A549 (cell line): ENCODE measurements around the gene ZNF804B. TPM values are rescaled to one million over a fixed set of nuclear protein-coding genes. Genes with fewer than 3 reads are reported as not detected.

Experiments used
- ATAC-seq, 2 experiments: fragments of 200-7000 bp in 1 of 2; fragments of >200 bp in 1 of 2; cut with Nextera tagmentation in 1 of 2; cut with Tn5 transposase in 1 of 2; 3 replicates each; pipeline versions ENCODE4 v1.8.0 to v1.9.1; 2018 to 2020; ENCODE audit warnings: mild to moderate bottlenecking in 1 of 2, moderate library complexity in 1 of 2
- CTCF ChIA-PET: fragments of 300-600 bp; sonication (Branson Sonifier 250); formaldehyde crosslinking; extraction: SDS; loops from one replicate; lab custom pipeline; 2021; ENCODE audit warnings: antibody characterized with exemption, inconsistent platforms; lab: Yijun Ruan, JAX
- POLR2A ChIA-PET: fragments of 350-600 bp; formaldehyde crosslinking; extraction: SDS; loops from one replicate; lab custom pipeline; 2021; ENCODE audit warnings: antibody characterized with exemption, inconsistent platforms; lab: Yijun Ruan, JAX
- DNase-seq, 2 experiments: peaks; one replicate each; pipeline versions ENCODE4 v3.0.0 to v3.0.0-alpha.2; 2011 to 2016; ENCODE audit warnings: low read depth in 1 of 2, low spot score in 1 of 2
- FAIRE-seq: peaks from 2 replicates; lab custom pipeline; 2011; peaks lifted over from hg19 to GRCh38; lab: Jason Lieb, UNC
- H3K27ac ChIP-seq, 2 experiments: fragments of >200 bp; sonication (Bioruptor Twin); formaldehyde crosslinking; 3 replicates each; pipeline ENCODE4 v1.5.1; 2016 to 2017
- H3K4me1 ChIP-seq: fragments of >200 bp; sonication (Bioruptor Twin); formaldehyde crosslinking; 3 replicates; pipeline ENCODE4 v1.6.1; 2016
- H3K4me2 ChIP-seq: fragments of >200 bp; sonication (Bioruptor Twin); formaldehyde crosslinking; 3 replicates; pipeline ENCODE4 v1.6.1; 2016
- H3K4me3 ChIP-seq: fragments of >200 bp; sonication (Bioruptor Twin); formaldehyde crosslinking; 3 replicates; pipeline ENCODE4 v1.5.1; 2016
- H3K9me3 ChIP-seq: fragments of >200 bp; sonication (Bioruptor Twin); formaldehyde crosslinking; 3 replicates; pipeline ENCODE4 v1.6.1; 2016
- CBX8 ChIP-seq: fragments of 200-600 bp; sonication (generic); IDR thresholded peaks from 2 replicates; pipeline ENCODE4 v1.6.1; 2016
- CEBPB ChIP-seq, 2 experiments: fragments of >200 bp in 1 of 2; sonication (Bioruptor Twin) in 1 of 2; formaldehyde crosslinking in 1 of 2; IDR thresholded peaks; 2 replicates each; pipeline ENCODE4 v1.6.1; 2012 to 2016
- CHD2 ChIP-seq: fragments of 150-350 bp; IDR thresholded peaks from 2 replicates; pipeline ENCODE4 v1.6.1; 2014; ENCODE audit warnings: low read length; ENCODE audit not compliant: partially characterized antibody
- CHD4 ChIP-seq: fragments of 200-600 bp; sonication (generic); IDR thresholded peaks from 2 replicates; pipeline ENCODE4 v1.6.1; 2016; ENCODE audit warnings: antibody characterized with exemption, mild to moderate bottlenecking, borderline replicate concordance
- ELK1 ChIP-seq: fragments of 150-350 bp; IDR thresholded peaks from 2 replicates; pipeline ENCODE4 v1.6.1; 2014; ENCODE audit warnings: low read depth, mild to moderate bottlenecking, low read length
- EP300 ChIP-seq, 2 experiments: fragments of >200 bp; sonication (Bioruptor Twin); formaldehyde crosslinking; IDR thresholded peaks; 2 replicates in 1 of 2; 3 replicates in 1 of 2; pipeline ENCODE4 v1.6.1; 2016 to 2017
- ESRRA ChIP-seq: fragments of 150-350 bp; IDR thresholded peaks from 2 replicates; pipeline ENCODE4 v1.6.1; 2014; ENCODE audit warnings: mild to moderate bottlenecking, low read length, borderline replicate concordance
- HMGXB4 ChIP-seq: fragments of 250-450 bp; sonication (Bioruptor Pico); IDR thresholded peaks from 2 replicates; pipeline ENCODE4 v1.5.0; 2021; ENCODE audit warnings: mild to moderate bottlenecking, moderate library complexity, borderline replicate concordance
- HOXA7 ChIP-seq: fragments of 250-450 bp; sonication (Bioruptor Pico); IDR thresholded peaks from 2 replicates; pipeline ENCODE4 v1.5.0; 2020; ENCODE audit warnings: mild to moderate bottlenecking, moderate library complexity
- MAFK ChIP-seq: fragments of 450-650 bp; IDR thresholded peaks from 2 replicates; pipeline ENCODE4 v1.6.1; 2014; ENCODE audit not compliant: partially characterized antibody
- MYC ChIP-seq: IDR thresholded peaks from 2 replicates; pipeline ENCODE4 v1.6.1; 2012; ENCODE audit warnings: mild to moderate bottlenecking, inconsistent platforms, low read length, improper control_type of control experiment, borderline replicate concordance
- NFE2L2 ChIP-seq: fragments of 150-350 bp; conservative IDR thresholded peaks from 2 replicates; pipeline ENCODE4 v1.6.1; 2014; ENCODE audit warnings: low read length
- NR3C1 ChIP-seq: fragments of >200 bp; sonication (Bioruptor Twin); formaldehyde crosslinking; IDR thresholded peaks from 3 replicates; pipeline ENCODE4 v1.6.1; 2017
- PHF8 ChIP-seq: fragments of 200-600 bp; sonication (generic); IDR thresholded peaks from 2 replicates; pipeline ENCODE4 v1.6.1; 2016; ENCODE audit warnings: low read depth, mild to moderate bottlenecking, antibody characterized with exemption, moderate library complexity, borderline replicate concordance
- RAD21 ChIP-seq, 2 experiments: fragments of >200 bp in 1 of 2; sonication (Bioruptor Twin) in 1 of 2; formaldehyde crosslinking in 1 of 2; IDR thresholded peaks in 1 of 2; conservative IDR thresholded peaks in 1 of 2; 2 replicates in 1 of 2; 3 replicates in 1 of 2; pipeline ENCODE4 v1.6.1; 2012 to 2018; ENCODE audit warnings: inconsistent platforms in 1 of 2
- RFX5 ChIP-seq: fragments of 450-650 bp; IDR thresholded peaks from 2 replicates; pipeline ENCODE4 v1.7.1; 2014; ENCODE audit warnings: antibody characterized with exemption, mild to moderate bottlenecking, moderate library complexity
- RNF2 ChIP-seq: fragments of 200-600 bp; sonication (generic); IDR thresholded peaks from 2 replicates; pipeline ENCODE4 v1.6.1; 2016; ENCODE audit warnings: low read depth, mild to moderate bottlenecking, antibody characterized with exemption, moderate library complexity, borderline replicate concordance
- SMC3 ChIP-seq: fragments of >200 bp; sonication (Bioruptor Twin); formaldehyde crosslinking; IDR thresholded peaks from 3 replicates; pipeline ENCODE4 v1.6.1; 2018; ENCODE audit warnings: inconsistent platforms
- TFCP2L1 ChIP-seq: fragments of 250-450 bp; sonication (Bioruptor Pico); IDR thresholded peaks from 2 replicates; pipeline ENCODE4 v1.5.0; 2021; ENCODE audit warnings: mild to moderate bottlenecking
- TP53 ChIP-seq: fragments of 250-450 bp; sonication (Bioruptor Pico); IDR thresholded peaks from 2 replicates; pipeline ENCODE4 v1.5.0; 2021; ENCODE audit warnings: mild to moderate bottlenecking, moderate library complexity
- ZSCAN20 ChIP-seq: fragments of 250-450 bp; sonication (Bioruptor Pico); IDR thresholded peaks from 2 replicates; pipeline ENCODE4 v1.8.0; 2022; ENCODE audit warnings: mild to moderate bottlenecking, moderate library complexity
- WGBS: methylation state at CpG from one replicate; pipeline ENCODE4 v1.1.6; 2017; ENCODE audit errors: missing lambda C conversion rate; 5-methylcytosine and 5-hydroxymethylcytosine counted together
- polyA plus RNA-seq, 4 experiments: library from polyadenylated mRNA; depleted of rRNA in 3 of 4; stranded (reverse); fragments of >200 nt; fragmentation: RNase III in 1 of 4; extraction: RNeasy Plus Mini Kit Qiagen cat#74134 plus additional on column Dnase treatment in 1 of 4; gene quantifications; 2 replicates in 3 of 4; 3 replicates in 1 of 4; pipeline ENCODE4 v1.2.3, GENCODE V29; 2011 to 2017
- TF ChIP-seq, protein P1 (sequence below): IDR thresholded peaks from 2 replicates; pipeline ENCODE4 v1.6.1; 2012
- TF ChIP-seq, protein P2 (sequence below): IDR thresholded peaks from 2 replicates; pipeline ENCODE4 v1.6.1; 2012; ENCODE audit warnings: low read depth, borderline replicate concordance
- TF ChIP-seq, protein P3 (sequence below): fragments of >200 bp; sonication (Bioruptor Twin); formaldehyde crosslinking; IDR thresholded peaks from 3 replicates; pipeline ENCODE4 v1.6.1; 2016

The ZNF804B gene
- polyA plus RNA-seq, 2 of the 4 experiments (the other 2 are of a cell fraction), result not detected

DNA sequence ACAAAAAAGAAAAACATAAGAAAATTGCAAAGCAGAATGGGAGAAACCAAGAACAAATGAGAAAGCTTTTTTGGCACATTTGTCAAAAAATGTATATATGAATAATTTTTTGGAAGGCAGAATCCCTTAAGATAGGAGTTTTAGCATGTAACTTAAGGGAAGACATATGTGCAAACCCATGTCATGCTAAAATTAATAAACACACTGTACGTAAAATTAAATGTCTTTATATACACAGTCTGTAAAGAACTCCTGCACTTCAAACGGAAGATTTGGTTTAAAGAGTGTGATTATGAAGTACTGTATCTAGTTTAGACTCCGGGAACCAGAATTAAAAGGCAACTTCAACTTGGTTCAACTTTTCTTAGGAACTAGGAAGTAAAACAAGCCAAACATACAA lies 405.9 kb downstream of the ZNF804B start:
- Histone ChIP-seq H3K4me1 (no peaks in the 10 kb centered on the region), H3K9me3 (no peaks in the 10 kb centered on the region), H3K27ac (no peak overlapping the region), H3K4me2 (no peak overlapping the region), H3K4me3 (no peak overlapping the region)
- POLR2A ChIA-PET, result no interaction called here
- CTCF ChIA-PET, result no interaction called here
- no peak for ATAC-seq
- under 1% methylated on average over 3 of the region's 3 CpGs for WGBS
- no peak for DNase-seq
- no peak for FAIRE-seq
- no peak for TF ChIP-seq MAFK
- no peak for TF ChIP-seq SMC3
- TF ChIP-seq ELK1, result no peak
- TF ChIP-seq, protein P1, sequence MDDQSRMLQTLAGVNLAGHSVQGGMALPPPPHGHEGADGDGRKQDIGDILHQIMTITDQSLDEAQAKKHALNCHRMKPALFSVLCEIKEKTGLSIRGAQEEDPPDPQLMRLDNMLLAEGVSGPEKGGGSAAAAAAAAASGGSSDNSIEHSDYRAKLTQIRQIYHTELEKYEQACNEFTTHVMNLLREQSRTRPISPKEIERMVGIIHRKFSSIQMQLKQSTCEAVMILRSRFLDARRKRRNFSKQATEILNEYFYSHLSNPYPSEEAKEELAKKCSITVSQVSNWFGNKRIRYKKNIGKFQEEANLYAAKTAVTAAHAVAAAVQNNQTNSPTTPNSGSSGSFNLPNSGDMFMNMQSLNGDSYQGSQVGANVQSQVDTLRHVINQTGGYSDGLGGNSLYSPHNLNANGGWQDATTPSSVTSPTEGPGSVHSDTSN, result no peak
- no peak for TF ChIP-seq CHD4
- TF ChIP-seq CBX8, result no peak
- TF ChIP-seq NFE2L2, result no peak
- no peak for TF ChIP-seq RAD21 (conservative IDR thresholded peaks at IDR 0.05 in 1 of 2, IDR thresholded peaks at IDR 0.05 in 1 of 2)
- TF ChIP-seq, protein P2, sequence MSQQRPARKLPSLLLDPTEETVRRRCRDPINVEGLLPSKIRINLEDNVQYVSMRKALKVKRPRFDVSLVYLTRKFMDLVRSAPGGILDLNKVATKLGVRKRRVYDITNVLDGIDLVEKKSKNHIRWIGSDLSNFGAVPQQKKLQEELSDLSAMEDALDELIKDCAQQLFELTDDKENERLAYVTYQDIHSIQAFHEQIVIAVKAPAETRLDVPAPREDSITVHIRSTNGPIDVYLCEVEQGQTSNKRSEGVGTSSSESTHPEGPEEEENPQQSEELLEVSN, result no peak
- TF ChIP-seq CHD2, result no peak
- no peak for TF ChIP-seq ZSCAN20 (CRISPR knock-in tag)
- no peak for TF ChIP-seq TP53 (CRISPR knock-in tag)
- no peak for TF ChIP-seq ESRRA
- TF ChIP-seq RNF2, result no peak
- no peak for TF ChIP-seq NR3C1
- TF ChIP-seq HMGXB4, result no peak
- TF ChIP-seq CEBPB (IDR thresholded peaks at IDR 0.05), result no peak
- TF ChIP-seq RFX5, result no peak
- TF ChIP-seq HOXA7 (CRISPR knock-in tag), result no peak

GRCh38 chr7:89170628-89171027 lies 411.1 kb downstream of the ZNF804B start:
- FAIRE-seq, result no peak
- no peak for TF ChIP-seq PHF8
- TF ChIP-seq RAD21 (conservative IDR thresholded peaks at IDR 0.05 in 1 of 2, IDR thresholded peaks at IDR 0.05 in 1 of 2), result no peak
- TF ChIP-seq, protein P3, sequence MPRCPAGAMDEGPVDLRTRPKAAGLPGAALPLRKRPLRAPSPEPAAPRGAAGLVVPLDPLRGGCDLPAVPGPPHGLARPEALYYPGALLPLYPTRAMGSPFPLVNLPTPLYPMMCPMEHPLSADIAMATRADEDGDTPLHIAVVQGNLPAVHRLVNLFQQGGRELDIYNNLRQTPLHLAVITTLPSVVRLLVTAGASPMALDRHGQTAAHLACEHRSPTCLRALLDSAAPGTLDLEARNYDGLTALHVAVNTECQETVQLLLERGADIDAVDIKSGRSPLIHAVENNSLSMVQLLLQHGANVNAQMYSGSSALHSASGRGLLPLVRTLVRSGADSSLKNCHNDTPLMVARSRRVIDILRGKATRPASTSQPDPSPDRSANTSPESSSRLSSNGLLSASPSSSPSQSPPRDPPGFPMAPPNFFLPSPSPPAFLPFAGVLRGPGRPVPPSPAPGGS, result no peak
- no peak for TF ChIP-seq MYC
- TF ChIP-seq SMC3, result no peak
- TF ChIP-seq TFCP2L1 (CRISPR knock-in tag), result no peak
- TF ChIP-seq EP300 (IDR thresholded peaks at IDR 0.05), result no peak
- TF ChIP-seq, all 56 proteins: peak for 0
- ATAC-seq (no peak), DNase-seq (no peak)
- CTCF ChIA-PET, result no interaction called here
- no peaks in the 10 kb centered on the region for H3K9me3 ChIP-seq
- no peak overlapping the region for H3K4me3 ChIP-seq
- POLR2A ChIA-PET, result no interaction called here
- no peaks in the 10 kb centered on the region for H3K4me1 ChIP-seq
- no peak overlapping the region for H3K4me2 ChIP-seq
- H3K27ac ChIP-seq, result no peak overlapping the region
- WGBS, result 4% methylated on average over 1 of the region's 1 CpG
